Endodermal cell (in vitro differentiated cells): ENCODE measurements around the gene TMEM185A. TPM values are rescaled to one million over a fixed set of nuclear protein-coding genes. Genes with fewer than 3 reads are reported as not detected.
"Not testable (repeated sequence)": the region's sequence is repeated elsewhere in the genome, so short reads cannot be mapped to it uniquely, and the experiment has no call there.

Experiments
- DNase-seq: peaks from one replicate; pipeline ENCODE4 v3.0.0-alpha.2; 2017
- H3K27ac ChIP-seq: 2 replicates; pipeline ENCODE4 v1.5.1; 2013; ENCODE audit warnings: mild to moderate bottlenecking, low read depth, low read length, moderate library complexity
- H3K27me3 ChIP-seq: 2 replicates; pipeline ENCODE4 v1.6.1; 2013; ENCODE audit warnings: mild to moderate bottlenecking, low read length, moderate library complexity; ENCODE audit not compliant: insufficient read depth, control insufficient read depth, poor library complexity, severe bottlenecking
- H3K36me3 ChIP-seq: 2 replicates; pipeline ENCODE4 v1.7.0; 2013; ENCODE audit warnings: mild to moderate bottlenecking, low read length, moderate library complexity; ENCODE audit not compliant: control insufficient read depth, insufficient read depth
- H3K4me1 ChIP-seq: one replicate; pipeline ENCODE4 v1.7.0; 2013; ENCODE audit warnings: low read length; ENCODE audit not compliant: control insufficient read depth, insufficient read depth
- H3K4me3 ChIP-seq: 2 replicates; pipeline ENCODE4 v1.5.1; 2013; ENCODE audit warnings: mild to moderate bottlenecking, low read length, moderate library complexity
- H3K9ac ChIP-seq: 2 replicates; pipeline ENCODE4 v1.6.1; 2013; ENCODE audit warnings: mild to moderate bottlenecking, low read length, moderate library complexity; ENCODE audit not compliant: poor library complexity, severe bottlenecking; ENCODE audit errors: extremely low read depth
- H3K9me3 ChIP-seq: 2 replicates; pipeline ENCODE4 v1.6.1; 2013; ENCODE audit warnings: mild to moderate bottlenecking, low read length, moderate library complexity; ENCODE audit not compliant: control insufficient read depth
- H3K27ac Mint-ChIP-seq: 2 replicates; pipeline ENCODE4 v1.8.0; 2020; ENCODE audit warnings: mixed read lengths
- H3K27me3 Mint-ChIP-seq: 2 replicates; pipeline ENCODE4 v1.8.0; 2021; ENCODE audit warnings: mild to moderate bottlenecking, mixed read lengths; ENCODE audit not compliant: insufficient read depth
- H3K36me3 Mint-ChIP-seq: 2 replicates; pipeline ENCODE4 v1.8.0; 2020; ENCODE audit warnings: low read depth, mixed read lengths
- H3K4me1 Mint-ChIP-seq: 2 replicates; pipeline ENCODE4 v1.8.0; 2020; ENCODE audit warnings: mixed read lengths
- H3K4me3 Mint-ChIP-seq: 2 replicates; pipeline ENCODE4 v1.8.0; 2020; ENCODE audit warnings: mild to moderate bottlenecking, moderate library complexity, mixed read lengths
- H3K9me3 Mint-ChIP-seq: 2 replicates; pipeline ENCODE4 v1.8.0; 2020; ENCODE audit warnings: mild to moderate bottlenecking, mixed read lengths
- CTCF ChIP-seq: fragments of 200-600 bp; sonication (generic); conservative IDR thresholded peaks from 2 replicates; pipeline ENCODE4 v1.5.0; 2021; ENCODE audit warnings: antibody characterized with exemption, mild to moderate bottlenecking
- WGBS, 2 experiments: methylation state at CpG; one replicate each; pipeline versions ENCODE4 v1.1.5 to v1.1.7; 2013; ENCODE audit warnings: missing lambda C conversion rate in 2 of 2, mixed read lengths in 1 of 2; ENCODE audit not compliant: insufficient coverage in 1 of 2, insufficient read length in 1 of 2; 5-methylcytosine and 5-hydroxymethylcytosine counted together
- long read RNA-seq, 4 experiments: library from polyadenylated mRNA in 2 of 4; library from RNA in 1 of 4; library from capped mRNA in 1 of 4; stranded (forward) in 3 of 4; unstranded in 1 of 4; transcript quantifications; one replicate each; pipeline ENCODE4 v2.0.0, GENCODE V29; 2020 to 2021; ENCODE audit warnings: inconsistent platforms in 1 of 4
- polyA plus RNA-seq, 2 experiments: library from polyadenylated mRNA; stranded (reverse); fragments of 50-300 nt; gene quantifications; one replicate each; pipeline ENCODE4 v1.2.3, GENCODE V29; 2013
- total RNA-seq, 2 donors: library from RNA; stranded (reverse); fragmentation: NEBNext Ultra II Directional in 1 of 2; extraction: Animal tissue kit (Norgen Biotek cat#: 25700) in 1 of 2; gene quantifications; 2 replicates in 1 of 2; 3 replicates in 1 of 2; pipeline ENCODE4 v1.2.1, GENCODE V29; 2021

Gene TMEM185A
- total RNA-seq, result 10 to 100 TPM; 60.1 to 66.3 TPM
- 36.0 TPM for polyA plus RNA-seq (2013, experiment 1 of 2)
- polyA plus RNA-seq (2013, experiment 2 of 2), result 33.1 TPM
- long read RNA-seq, experiment 1, transcript TMEM185A-207 (7 exons, 2,840 nt), result major isoform, 9 of 36 reads
- long read RNA-seq, experiment 1, partial matches to known transcripts, result 6 of 36 reads
- long read RNA-seq, experiment 1, other reads (novel, unspliced or antisense), result 19 of 36 reads
- long read RNA-seq, experiment 2, transcript TMEM185A-209 (4 exons, 2,178 nt), result minor isoform, 21 of 262 reads
- long read RNA-seq, experiment 2, transcript TMEM185A-208 (6 exons, 2,662 nt), result minor isoform, 17 of 262 reads
- long read RNA-seq, experiment 2, transcript TMEM185A-207 (7 exons, 2,840 nt), result major isoform, 148 of 262 reads
- long read RNA-seq, experiment 2, transcript TMEM185A-204 (4 exons, 903 nt), result minor isoform, 9 of 262 reads
- long read RNA-seq, experiment 2, partial matches to known transcripts, result 4 of 262 reads
- long read RNA-seq, experiment 2, other reads (novel, unspliced or antisense), result 57 of 262 reads
- long read RNA-seq, experiment 3, transcript TMEM185A-209 (4 exons, 2,178 nt), result minor isoform, 8 of 151 reads
- long read RNA-seq, experiment 3, transcript TMEM185A-207 (7 exons, 2,840 nt), result major isoform, 85 of 151 reads
- long read RNA-seq, experiment 3, transcript TMEM185A-208 (6 exons, 2,662 nt), result minor isoform, 5 of 151 reads
- long read RNA-seq, experiment 3, transcript TMEM185A-204 (4 exons, 903 nt), result minor isoform, 6 of 151 reads
- long read RNA-seq, experiment 3, partial matches to known transcripts, result 9 of 151 reads
- long read RNA-seq, experiment 3, other reads (novel, unspliced or antisense), result 36 of 151 reads
- long read RNA-seq, experiment 4, transcript TMEM185A-207 (7 exons, 2,840 nt), result minor isoform, 9 of 58 reads
- long read RNA-seq, experiment 4, transcript TMEM185A-204 (4 exons, 903 nt), result major isoform, 20 of 58 reads
- long read RNA-seq, experiment 4, partial matches to known transcripts, result 6 of 58 reads
- long read RNA-seq, experiment 4, other reads (novel, unspliced or antisense), result 22 of 58 reads

- Mint-ChIP-seq H3K27ac (peak within 1 kb of the TSS; percentile 84), H3K4me3 (peak within 1 kb of the TSS; percentile 87), H3K4me1 (peaks cover 29% of the 10 kb centered on the region), H3K27me3 (peaks cover 18% of the 10 kb centered on the region), H3K9me3 (peaks cover 66% of the 10 kb centered on the region), H3K36me3 (no peaks in the 10 kb centered on the region)
- Histone ChIP-seq H3K4me1 (peaks cover 5% of the 10 kb centered on the region), H3K9me3 (peaks cover 7% of the 10 kb centered on the region), H3K4me3 (peak within 1 kb of the TSS; percentile 96), H3K9ac (peak within 1 kb of the TSS; percentile 72), H3K36me3 (no peaks in the 10 kb centered on the region), H3K27ac (no peak within 1 kb of the TSS), H3K27me3 (no peaks in the 10 kb centered on the region)
- peak; percentile 90 for DNase-seq
- WGBS, 2 experiments, result 2 to 3% methylated on average over 5 to 78 of the region's 102 CpGs
- no peak for TF ChIP-seq CTCF
These were observed at the start of gene TMEM185A for GRCh38 chrX:149631234-149632165. Gene TMEM185A (minus strand): TSS chrX:149631792. CDS start chrX:149631580, 212 bp downstream.

- Histone ChIP-seq H3K9ac (no peak overlapping the region), H3K4me3 (no peak overlapping the region), H3K9me3 (no peaks in the 10 kb centered on the region), H3K27ac (no peak overlapping the region), H3K36me3 (no peaks in the 10 kb centered on the region), H3K27me3 (no peaks in the 10 kb centered on the region), H3K4me1 (no peaks in the 10 kb centered on the region)
- no peak overlapping the region for H3K27ac Mint-ChIP-seq
- peaks cover 20% of the 10 kb centered on the region for H3K4me1 Mint-ChIP-seq
- H3K36me3 Mint-ChIP-seq, result peaks cover 4% of the 10 kb centered on the region
- no peak overlapping the region for H3K4me3 Mint-ChIP-seq
- no peak for TF ChIP-seq CTCF
- 83 to 97% methylated on average over 1 to 2 of the region's 2 CpGs for WGBS, 2 experiments
- no peaks in the 10 kb centered on the region for H3K27me3 Mint-ChIP-seq
- peaks cover 38% of the 10 kb centered on the region for H3K9me3 Mint-ChIP-seq
- DNase-seq, result peak; percentile 33
These were observed 49.6 kb upstream of the TMEM185A start for GRCh38 chrX:149681182-149681581.

- 86% methylated on average over 1 of the region's 4 CpGs; no CpG with 5 or more reads in 1 of the 2 experiments for WGBS, 2 experiments
- H3K4me3 Mint-ChIP-seq, DNase-seq, H3K27me3 ChIP-seq, H3K27ac Mint-ChIP-seq, H3K36me3 Mint-ChIP-seq, H3K36me3 ChIP-seq, H3K4me3 ChIP-seq, H3K4me1 ChIP-seq, H3K27ac ChIP-seq, H3K9ac ChIP-seq, H3K9me3 ChIP-seq, H3K27me3 Mint-ChIP-seq: not testable (repeated sequence)
- H3K9me3 Mint-ChIP-seq, result peaks cover 21% of the 10 kb centered on the region
- H3K4me1 Mint-ChIP-seq, result peaks cover 20% of the 10 kb centered on the region
These were observed 47.6 kb upstream of the TMEM185A start for GRCh38 chrX:149679164-149679678.

GRCh38 chrX:149675554-149675953, 44.0 kb upstream of the TMEM185A start:
- H3K4me1 Mint-ChIP-seq, H3K4me3 ChIP-seq, H3K27ac Mint-ChIP-seq, H3K27ac ChIP-seq, H3K9ac ChIP-seq, H3K27me3 ChIP-seq, H3K9me3 ChIP-seq, H3K36me3 Mint-ChIP-seq, DNase-seq, H3K36me3 ChIP-seq, H3K4me3 Mint-ChIP-seq, H3K4me1 ChIP-seq, H3K27me3 Mint-ChIP-seq, H3K9me3 Mint-ChIP-seq: not testable (repeated sequence)
- WGBS, 2 experiments, result no CpG with 5 or more reads among the region's 8 CpGs
